OCI-LY7 (cell line): ENCODE data around the gene PRIMPOL.
A peak's percentile ranks its signal among the peaks of the same experiment; 100 is the strongest.

Experiments used
- CTCF ChIP-seq: fragments of 200-600 bp; sonication (generic); conservative IDR thresholded peaks from 2 replicates; pipeline ENCODE4 v1.5.1; 2014; ENCODE audit warnings: mild to moderate bottlenecking, antibody characterized with exemption, low read length, moderate library complexity, mixed read lengths
- EZH2phosphoT487 ChIP-seq: fragments of 200-600 bp; sonication (generic); IDR thresholded peaks from 2 replicates; pipeline ENCODE4 v1.6.1; 2018; ENCODE audit warnings: low read depth, borderline replicate concordance, mild to moderate bottlenecking, mixed run types, antibody characterized with exemption, low read length, moderate library complexity, mixed read lengths

- TF ChIP-seq CTCF, result 0 out of 2 replicates have a peak, but pooled peaks have one; percentile 21
- no peak for TF ChIP-seq EZH2phosphoT487
Observed at GRCh38 chr4:184649026-184649970, at the start of gene PRIMPOL, which contains the start of gene CASP3.
